Retinal pigment epithelial cell (primary cell): Measurements from ENCODE around the gene COP1.
"Not testable (repeated sequence)": the region's sequence is repeated elsewhere in the genome, so short reads cannot be mapped to it uniquely, and the experiment has no call there.

ENCODE experiments used
- DNase-seq: peaks from one replicate; pipeline ENCODE4 v3.0.0-alpha.2; 2010; ENCODE audit warnings: low read depth
- H3K4me3 ChIP-seq: 2 replicates; pipeline ENCODE4 v1.5.1; 2011; ENCODE audit warnings: mild to moderate bottlenecking, low read length, control low read depth, moderate library complexity
- TF ChIP-seq, protein P1 (sequence below): conservative IDR thresholded peaks from 2 replicates; pipeline ENCODE4 v1.5.1; 2011; ENCODE audit warnings: low read depth, low read length, control low read depth, inconsistent platforms

COP1 gene

DNA sequence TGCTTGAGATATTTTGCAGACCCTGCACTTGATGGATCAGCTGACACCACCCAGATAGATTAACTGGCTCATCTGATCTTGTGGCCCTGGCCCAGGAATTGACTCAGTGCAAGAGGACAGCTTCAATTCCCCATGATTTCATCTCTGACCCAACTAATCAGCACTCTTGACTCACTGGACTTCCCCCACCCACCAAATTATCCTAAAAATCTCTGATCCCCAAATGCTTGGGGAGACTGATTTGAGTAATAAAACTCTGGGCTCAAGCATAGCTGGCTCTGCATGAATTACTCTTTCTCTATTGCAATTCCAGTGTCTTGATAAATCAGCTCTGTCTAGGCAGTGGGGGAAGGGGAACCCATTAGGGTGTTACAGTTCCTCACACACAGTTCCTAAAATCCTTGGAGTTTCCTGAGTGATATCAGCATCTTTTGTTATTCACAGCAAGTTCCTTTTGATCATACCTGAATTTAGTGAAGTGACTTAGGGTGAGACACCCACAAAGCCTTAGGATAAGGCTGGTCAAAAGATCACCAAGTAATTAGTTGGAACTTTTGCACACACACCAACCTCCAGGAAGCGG is 104.2 kb downstream of the COP1 start:
- DNase-seq, result no peak
- H3K4me3 ChIP-seq, result no peak overlapping the region
- TF ChIP-seq, protein P1, sequence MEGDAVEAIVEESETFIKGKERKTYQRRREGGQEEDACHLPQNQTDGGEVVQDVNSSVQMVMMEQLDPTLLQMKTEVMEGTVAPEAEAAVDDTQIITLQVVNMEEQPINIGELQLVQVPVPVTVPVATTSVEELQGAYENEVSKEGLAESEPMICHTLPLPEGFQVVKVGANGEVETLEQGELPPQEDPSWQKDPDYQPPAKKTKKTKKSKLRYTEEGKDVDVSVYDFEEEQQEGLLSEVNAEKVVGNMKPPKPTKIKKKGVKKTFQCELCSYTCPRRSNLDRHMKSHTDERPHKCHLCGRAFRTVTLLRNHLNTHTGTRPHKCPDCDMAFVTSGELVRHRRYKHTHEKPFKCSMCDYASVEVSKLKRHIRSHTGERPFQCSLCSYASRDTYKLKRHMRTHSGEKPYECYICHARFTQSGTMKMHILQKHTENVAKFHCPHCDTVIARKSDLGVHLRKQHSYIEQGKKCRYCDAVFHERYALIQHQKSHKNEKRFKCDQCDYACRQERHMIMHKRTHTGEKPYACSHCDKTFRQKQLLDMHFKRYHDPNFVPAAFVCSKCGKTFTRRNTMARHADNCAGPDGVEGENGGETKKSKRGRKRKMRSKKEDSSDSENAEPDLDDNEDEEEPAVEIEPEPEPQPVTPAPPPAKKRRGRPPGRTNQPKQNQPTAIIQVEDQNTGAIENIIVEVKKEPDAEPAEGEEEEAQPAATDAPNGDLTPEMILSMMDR, result no peak

DNA sequence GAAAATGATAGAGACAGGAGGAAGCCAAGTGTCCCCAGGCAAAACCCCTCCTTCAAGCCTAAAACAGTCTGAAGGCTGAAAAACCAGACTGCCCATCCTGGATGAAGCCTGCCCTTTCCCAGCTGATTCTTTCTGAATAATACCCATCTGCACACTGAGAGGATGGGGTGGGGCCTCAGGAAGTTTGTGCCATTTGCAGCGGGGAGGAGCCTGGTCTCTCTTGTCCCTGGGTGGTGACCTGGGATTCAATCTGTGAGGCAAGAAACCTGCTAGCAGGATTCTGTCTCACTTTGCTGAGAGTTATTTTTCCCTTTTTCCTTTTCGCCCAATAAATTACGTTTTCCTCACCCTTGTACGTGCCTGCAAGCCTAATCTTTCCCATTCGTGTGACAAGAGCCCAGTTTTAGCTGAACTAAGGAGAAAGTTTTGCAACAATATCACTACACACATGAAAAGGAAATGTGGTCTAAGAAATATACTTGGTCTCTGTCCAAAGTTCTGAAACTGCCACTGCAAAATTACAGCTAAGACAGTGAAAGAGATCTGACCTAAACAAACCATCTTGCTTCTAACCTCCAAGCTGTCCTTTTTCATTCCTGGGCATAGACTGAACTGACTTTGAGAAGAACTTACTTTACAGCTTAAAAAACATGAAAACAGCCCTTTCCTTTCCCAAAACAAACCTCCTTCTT is 105.0 kb downstream of the COP1 start:
- no peak overlapping the region for H3K4me3 ChIP-seq
- TF ChIP-seq, protein P1, result no peak
- DNase-seq, result no peak

DNA sequence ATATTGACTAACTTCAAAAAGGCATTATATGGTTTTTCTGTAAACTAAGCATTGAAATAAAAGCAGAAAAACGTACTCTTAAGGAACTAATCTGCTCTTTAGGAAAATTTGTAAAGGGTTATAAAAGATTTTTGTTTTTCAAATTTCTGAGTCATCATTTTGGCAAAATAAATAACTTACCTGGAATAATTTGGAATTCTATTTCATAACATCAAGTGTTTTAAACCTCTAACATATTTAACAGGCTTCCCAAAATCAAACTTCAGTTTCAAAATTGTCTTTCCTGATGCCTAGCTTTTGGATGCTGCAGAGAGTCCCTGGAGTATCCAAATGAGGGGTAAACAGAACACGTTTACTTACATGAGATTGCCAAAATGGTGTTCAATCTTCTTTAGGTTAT is 108.5 kb downstream of the COP1 start:
- H3K4me3 ChIP-seq, result no peak overlapping the region
- no peak for DNase-seq
- TF ChIP-seq, protein P1, result no peak

DNA sequence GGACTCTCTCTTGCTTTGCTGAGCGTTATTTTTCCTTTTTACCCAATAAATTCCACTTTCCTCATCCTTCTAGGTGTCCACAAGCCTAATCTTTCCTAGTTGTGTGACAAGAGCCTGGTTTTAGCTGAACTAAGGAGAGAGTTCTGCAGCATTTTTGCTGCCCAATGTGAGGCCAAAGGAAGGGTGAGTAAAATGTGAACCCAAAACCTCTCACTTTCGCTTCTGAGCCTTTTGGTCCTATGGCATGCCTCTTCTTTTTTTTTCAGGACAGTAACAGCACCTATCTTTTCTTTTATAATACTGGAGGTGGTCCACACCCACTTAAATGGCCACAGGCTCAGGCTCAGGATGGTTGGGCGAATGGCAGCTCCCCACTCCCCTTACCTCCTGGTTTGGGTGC is 111.1 kb downstream of the COP1 start:
- TF ChIP-seq, protein P1, result no peak
- no peak for DNase-seq
- no peak overlapping the region for H3K4me3 ChIP-seq

DNA sequence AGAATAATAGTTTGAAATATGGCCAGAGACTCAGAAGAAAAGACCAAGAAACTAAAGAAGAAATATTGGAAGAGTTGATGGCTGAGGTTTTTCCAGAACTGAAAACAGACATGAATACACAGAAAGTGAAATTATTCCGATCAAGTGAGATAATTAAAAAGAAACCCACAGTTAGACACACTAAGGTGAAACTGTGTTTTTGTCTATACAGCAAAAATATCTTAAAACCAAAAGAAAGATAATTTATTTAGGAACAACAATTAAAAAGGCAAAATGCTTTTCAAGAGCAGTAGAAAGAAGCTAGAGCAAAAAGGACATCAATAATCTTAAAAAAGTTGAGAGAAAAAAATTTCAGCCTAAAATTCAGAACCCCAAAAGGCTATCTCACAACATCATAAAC is 116.3 kb downstream of the COP1 start:
- H3K4me3 ChIP-seq, result no peak overlapping the region
- no peak for DNase-seq
- TF ChIP-seq, protein P1, result no peak

DNA sequence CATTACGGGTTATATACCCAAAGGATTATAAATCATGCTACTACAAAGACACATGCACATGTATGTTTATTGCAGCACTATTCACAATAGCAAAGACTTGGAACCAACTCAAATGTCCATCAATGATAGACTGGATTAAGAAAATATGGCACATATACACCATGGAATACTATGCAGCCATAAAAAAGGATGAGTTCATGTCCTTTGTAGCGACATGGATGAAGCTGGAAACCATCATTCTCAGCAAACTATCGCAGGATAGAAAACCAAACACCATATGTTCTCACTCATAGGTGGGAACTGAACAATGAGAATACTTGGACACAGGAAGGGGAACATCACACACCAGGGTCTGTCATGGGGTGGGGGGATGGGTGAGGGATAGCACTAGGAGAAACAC is 119.3 kb downstream of the COP1 start:
- not testable (repeated sequence) for DNase-seq, H3K4me3 ChIP-seq

DNA sequence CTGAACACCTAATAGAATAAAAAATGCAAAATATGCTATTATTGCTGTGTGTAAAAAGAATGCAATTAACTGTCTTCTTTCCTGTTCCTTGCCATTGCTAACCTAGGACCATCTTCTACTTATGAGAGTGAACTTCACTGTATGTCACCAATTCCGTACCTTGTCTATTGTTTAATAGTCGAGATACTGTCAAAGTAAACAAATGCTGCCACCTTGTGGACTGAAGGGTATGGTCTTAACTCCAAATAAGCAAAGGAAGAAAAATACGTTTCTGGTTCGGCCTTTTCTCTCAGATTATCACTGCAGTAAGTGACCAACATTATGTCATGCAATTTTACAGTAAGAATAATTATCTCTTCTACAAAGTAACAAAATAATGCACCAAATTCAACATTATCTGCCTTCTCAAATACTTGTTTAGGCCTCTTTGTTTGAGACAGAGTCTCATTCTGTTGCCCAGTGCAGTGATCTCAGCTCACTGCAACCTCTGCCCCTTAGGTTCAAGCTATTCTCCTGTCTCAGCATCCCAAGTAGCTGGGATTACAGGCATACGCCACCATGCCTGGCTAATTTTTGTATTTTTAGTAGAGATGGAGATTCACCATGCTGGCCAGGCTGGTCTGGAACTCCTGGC is 133.4 kb downstream of the COP1 start:
- TF ChIP-seq, protein P1, result peak; percentile 67

More for the DNA sequence above, 133.4 kb downstream of the COP1 start:
- DNase-seq, result no peak
- no peak overlapping the region for H3K4me3 ChIP-seq
